IMR-90 (cell line): Measurements from ENCODE around the gene RAD51B. TPM values are rescaled to one million over a fixed set of nuclear protein-coding genes. Genes with fewer than 3 reads are reported as not detected.
A peak's percentile ranks its signal among the peaks of the same experiment; 100 is the strongest.

Source experiments
- ATAC-seq: fragments of 200-7000 bp; cut with Tn5 transposase; 2 replicates; pipeline ENCODE4 v1.9.1; 2020; ENCODE audit warnings: low read depth, mild to moderate bottlenecking, moderate library complexity
- BruUV-seq: library from RNA; stranded (reverse); fragments of 400-500 nt; replicated peaks from 2 replicates; lab custom pipeline; 2021; lab: Mats Ljungman, UMichigan
- CTCF ChIA-PET: fragments of 300-600 bp; formaldehyde crosslinking; extraction: SDS; loops from one replicate; lab custom pipeline; 2021; ENCODE audit warnings: antibody characterized with exemption; lab: Yijun Ruan, JAX
- POLR2A ChIA-PET: fragments of 300-600 bp; sonication (Branson Sonifier 250); formaldehyde crosslinking; loops from one replicate; lab custom pipeline; 2022; ENCODE audit warnings: antibody characterized with exemption; ENCODE audit not compliant: unreplicated experiment; lab: Charles Lee
- DNase-seq: peaks from one replicate; pipeline ENCODE4 v3.0.0; 2013
- H2AFZ ChIP-seq: replicated peaks from 2 replicates; pipeline ENCODE3; 2013; ENCODE audit warnings: low read length, mild to moderate bottlenecking; ENCODE audit not compliant: poor library complexity
- H2AK5ac ChIP-seq: 2 replicates; pipeline ENCODE4 v1.6.1; 2013; ENCODE audit warnings: low read depth, low read length, inconsistent platforms
- H2AK9ac ChIP-seq: replicated peaks from 2 replicates; pipeline ENCODE3; 2013; ENCODE audit warnings: mild to moderate bottlenecking, low read depth, low read length, moderate library complexity; ENCODE audit not compliant: poor library complexity
- H2BK120ac ChIP-seq: 2 replicates; pipeline ENCODE4 v1.6.1; 2013; ENCODE audit warnings: low read depth, low read length, inconsistent platforms
- H2BK15ac ChIP-seq: 3 replicates; pipeline ENCODE4 v1.6.1; 2013; ENCODE audit warnings: low read depth, low read length, inconsistent platforms
- H2BK20ac ChIP-seq: 2 replicates; pipeline ENCODE4 v1.6.1; 2013; ENCODE audit warnings: low read depth, mild to moderate bottlenecking, inconsistent platforms, low read length, moderate library complexity
- H2BK5ac ChIP-seq: 2 replicates; pipeline ENCODE4 v1.6.1; 2013; ENCODE audit warnings: mild to moderate bottlenecking, low read depth, low read length, inconsistent platforms; ENCODE audit not compliant: poor library complexity, severe bottlenecking
- H3K14ac ChIP-seq: replicated peaks from 2 replicates; pipeline ENCODE4 v1.6.1; 2013; ENCODE audit warnings: low read depth, low read length, inconsistent platforms
- H3K18ac ChIP-seq: 2 replicates; pipeline ENCODE4 v1.6.1; 2013; ENCODE audit warnings: low read depth, low read length, control low read depth
- H3K23ac ChIP-seq: 2 replicates; pipeline ENCODE4 v1.6.1; 2013; ENCODE audit warnings: low read depth, low read length, inconsistent platforms
- H3K27ac ChIP-seq: 2 replicates; pipeline ENCODE4 v1.5.1; 2013; ENCODE audit warnings: mild to moderate bottlenecking, control low read depth, low read length; ENCODE audit not compliant: insufficient read depth
- H3K27me3 ChIP-seq: 2 replicates; pipeline ENCODE4 v1.6.1; 2013; ENCODE audit warnings: low read length; ENCODE audit not compliant: control insufficient read depth, insufficient read depth
- H3K36me3 ChIP-seq: 2 replicates; pipeline ENCODE4 v1.6.1; 2013; ENCODE audit warnings: low read length, mixed read lengths; ENCODE audit not compliant: control insufficient read depth, insufficient read depth
- H3K4ac ChIP-seq: 2 replicates; pipeline ENCODE4 v1.6.1; 2013; ENCODE audit warnings: low read depth, low read length, inconsistent platforms
- H3K4me1 ChIP-seq: 2 replicates; pipeline ENCODE4 v1.6.1; 2013; ENCODE audit warnings: low read length, mixed read lengths; ENCODE audit not compliant: control insufficient read depth, insufficient read depth
- H3K4me2 ChIP-seq: 2 replicates; pipeline ENCODE4 v1.6.1; 2013; ENCODE audit warnings: low read depth, mild to moderate bottlenecking, control low read depth, low read length, moderate library complexity
- H3K4me3 ChIP-seq: 2 replicates; pipeline ENCODE4 v1.5.1; 2013; ENCODE audit warnings: low read depth, mild to moderate bottlenecking, control low read depth, low read length, moderate library complexity; ENCODE audit not compliant: insufficient read depth
- H3K56ac ChIP-seq: 2 replicates; pipeline ENCODE4 v1.6.1; 2013; ENCODE audit warnings: low read length, inconsistent platforms; ENCODE audit not compliant: insufficient read depth; ENCODE audit errors: extremely low read depth
- H3K79me1 ChIP-seq, 2 experiments: 2 replicates each; pipeline ENCODE4 v1.6.1; 2013; ENCODE audit warnings: low read length in 2 of 2, inconsistent platforms in 1 of 2, low read depth in 1 of 2
- H3K9ac ChIP-seq: 2 replicates; pipeline ENCODE4 v1.6.1; 2013; ENCODE audit warnings: low read depth, low read length, control low read depth
- H3K9me1 ChIP-seq: 2 replicates; pipeline ENCODE4 v1.6.1; 2013; ENCODE audit warnings: low read length, inconsistent platforms; ENCODE audit not compliant: insufficient read depth
- H3K9me3 ChIP-seq: 2 replicates; pipeline ENCODE4 v1.6.1; 2013; ENCODE audit warnings: low read length; ENCODE audit not compliant: control insufficient read depth, insufficient read depth
- H4K20me1 ChIP-seq: 2 replicates; pipeline ENCODE4 v1.6.1; 2013; ENCODE audit warnings: low read length, inconsistent platforms; ENCODE audit not compliant: insufficient read depth
- H4K5ac ChIP-seq: 2 replicates; pipeline ENCODE4 v1.6.1; 2013; ENCODE audit warnings: mild to moderate bottlenecking, low read depth, low read length, control low read depth
- H4K8ac ChIP-seq, 2 experiments: 2 replicates each; pipeline ENCODE4 v1.6.1; 2013; ENCODE audit warnings: low read depth in 2 of 2, low read length in 2 of 2, control low read depth in 1 of 2, inconsistent platforms in 1 of 2
- H4K91ac ChIP-seq: 2 replicates; pipeline ENCODE4 v1.6.1; 2013; ENCODE audit warnings: low read depth, low read length, inconsistent platforms; ENCODE audit not compliant: insufficient read depth
- BHLHE40 ChIP-seq: fragments of 150-350 bp; IDR thresholded peaks from 2 replicates; pipeline ENCODE4 v1.6.1; 2016; ENCODE audit warnings: mild to moderate bottlenecking, low read depth, low read length
- CEBPB ChIP-seq: IDR thresholded peaks from 2 replicates; pipeline ENCODE4 v1.6.1; 2012; ENCODE audit warnings: low read depth, low read length, improper control_type of control experiment
- CHD1 ChIP-seq: IDR thresholded peaks from 2 replicates; pipeline ENCODE4 v1.6.1; 2012; ENCODE audit warnings: low read depth, low read length, improper control_type of control experiment
- FOS ChIP-seq: fragments of 150-350 bp; IDR thresholded peaks from 2 replicates; pipeline ENCODE4 v1.6.1; 2016; ENCODE audit warnings: low read depth, low read length
- POLR2A ChIP-seq: IDR thresholded peaks from 2 replicates; pipeline ENCODE4 v1.6.1; 2012; ENCODE audit warnings: mild to moderate bottlenecking, low read depth, low read length
- WGBS, 2 experiments: methylation state at CpG; one replicate each; pipeline versions ENCODE4 v1.1.5 to v1.1.7; 2013; ENCODE audit warnings: missing lambda C conversion rate in 2 of 2; ENCODE audit not compliant: insufficient read length in 1 of 2; ENCODE audit errors: extremely low coverage in 2 of 2; 5-methylcytosine and 5-hydroxymethylcytosine counted together
- dilution Hi-C: fragments of 300-500 bp; cut with HindIII; formaldehyde crosslinking; loops from one replicate; pipeline ENCODE4 v1.14.3; 2018; ENCODE audit warnings: low sequenced_read_pairs; ENCODE audit not compliant: unreplicated experiment
- in situ Hi-C: fragments of 300-500 bp; cut with MboI; formaldehyde crosslinking; loops from 3 replicates; pipeline ENCODE4 v1.14.3; 2019; ENCODE audit warnings: low sequenced_read_pairs, inconsistent platforms, mixed read lengths
- intact Hi-C: fragments of 100-400 bp; cut with micrococcal nuclease; formaldehyde crosslinking; loops from 2 replicates; pipeline ENCODE4 v1.10.0; 2022
- polyA plus RNA-seq, 3 experiments: library from polyadenylated mRNA; depleted of rRNA; stranded (reverse); fragments of >200 nt; gene quantifications; 2 replicates each; pipeline ENCODE4 v1.2.3, GENCODE V29; 2012; ENCODE audit warnings: low replicate concordance in 1 of 3
- total RNA-seq: library from RNA; depleted of rRNA; stranded (reverse); fragments of >200 nt; gene quantifications from 2 replicates; pipeline ENCODE4 v1.2.3, GENCODE V29; 2012
- TF ChIP-seq, protein P1 (sequence below): fragments of 150-350 bp; IDR thresholded peaks from 2 replicates; pipeline ENCODE4 v1.6.1; 2016; ENCODE audit warnings: low read depth, mild to moderate bottlenecking, low read length, moderate library complexity, borderline replicate concordance

The RAD51B gene
- total and polyA plus RNA-seq, 2 of the 4 experiments (the other 2 are of a cell fraction), result 5.1 to 18.8 TPM

GRCh38 chr14:67951529-67952135 lies 132.1 kb downstream of the RAD51B start:
- Histone ChIP-seq H3K56ac (no peak overlapping the region), H4K91ac (no peak overlapping the region), H4K5ac (no peak overlapping the region), H3K9ac (no peak overlapping the region), H3K4me3 (no peak overlapping the region), H2AK5ac (no peak overlapping the region), H2BK15ac (no peak overlapping the region), H3K4me1 (0 out of 2 replicates have a peak, but pooled peaks cover 2% of the 10 kb centered on the region), H3K18ac (no peak overlapping the region), H2AFZ (no peak overlapping the region), H3K4ac (no peak overlapping the region), H3K79me1 (no peaks in the 10 kb centered on the region), H3K9me3 (peaks cover 6% of the 10 kb centered on the region; the same call in 1 of the 2 replicates), H4K20me1 (no peaks in the 10 kb centered on the region), H3K9me1 (no peaks in the 10 kb centered on the region), H3K4me2 (no peak overlapping the region), H3K14ac (no peak overlapping the region), H2AK9ac (no peak overlapping the region), H2BK20ac (no peak overlapping the region), H2BK5ac (no peak overlapping the region), H3K27ac (no peak overlapping the region), H4K8ac (no peak overlapping the region; a peak in 1 of 4 replicates), H2BK120ac (no peak overlapping the region), H3K27me3 (no peaks in the 10 kb centered on the region), H3K36me3 (no peaks in the 10 kb centered on the region), H3K23ac (no peak overlapping the region)
- POLR2A ChIA-PET, result no interaction called here
- dilution Hi-C loops (no loop called here), in situ Hi-C loops (loop anchor here (5.0 kb wide), 1 partner anchor 291 kb away; no protein-coding TSS in a partner anchor), intact Hi-C loops (no loop called here)
- TF ChIP-seq POLR2A (no peak), CHD1 (no peak), FOS (no peak), BHLHE40 (no peak), CEBPB (peak; percentile 20; the same call in 1 of the 2 replicates)
- TF ChIP-seq, protein P1, sequence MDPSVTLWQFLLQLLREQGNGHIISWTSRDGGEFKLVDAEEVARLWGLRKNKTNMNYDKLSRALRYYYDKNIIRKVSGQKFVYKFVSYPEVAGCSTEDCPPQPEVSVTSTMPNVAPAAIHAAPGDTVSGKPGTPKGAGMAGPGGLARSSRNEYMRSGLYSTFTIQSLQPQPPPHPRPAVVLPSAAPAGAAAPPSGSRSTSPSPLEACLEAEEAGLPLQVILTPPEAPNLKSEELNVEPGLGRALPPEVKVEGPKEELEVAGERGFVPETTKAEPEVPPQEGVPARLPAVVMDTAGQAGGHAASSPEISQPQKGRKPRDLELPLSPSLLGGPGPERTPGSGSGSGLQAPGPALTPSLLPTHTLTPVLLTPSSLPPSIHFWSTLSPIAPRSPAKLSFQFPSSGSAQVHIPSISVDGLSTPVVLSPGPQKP, result no peak
- CTCF ChIA-PET, result interaction anchor here (1.1 kb wide), 1 partner anchor 10 kb away, joined by 6 read pairs; no protein-coding TSS in a partner anchor
- ATAC-seq (no peak), DNase-seq (peak; percentile 52)
- no TSS peak for BruUV-seq
- WGBS, 2 experiments, result no CpG with 5 or more reads among the region's 2 CpGs
